Measurements from ENCODE around the gene PRR15.

GRCh38 chr7:29610086-29610485 is 46.5 kb downstream of the PRR15 start:
- TF ChIP-seq CTCF (conservative IDR thresholded peaks at IDR 0.05; ENCODE audit: low read depth in 2 of 2) (no peak), EZH2 (IDR thresholded peaks at IDR 0.05; ENCODE audit: low read depth, unreplicated experiment) (no peak), POLR2AphosphoS5 (IDR thresholded peaks at IDR 0.05; ENCODE audit: low read depth) (no peak), CREB1 (CRISPR knock-in tag; IDR thresholded peaks at IDR 0.05; ENCODE audit: low read depth) (no peak), ETS1 (IDR thresholded peaks at IDR 0.05) (no peak), NANOG (IDR thresholded peaks at IDR 0.05; ENCODE audit: borderline replicate concordance) (no peak)

All from GM23338 (cell line).